ENCODE measurements around the gene RPS6KA1.

RPS6KA1 gene

DNA sequence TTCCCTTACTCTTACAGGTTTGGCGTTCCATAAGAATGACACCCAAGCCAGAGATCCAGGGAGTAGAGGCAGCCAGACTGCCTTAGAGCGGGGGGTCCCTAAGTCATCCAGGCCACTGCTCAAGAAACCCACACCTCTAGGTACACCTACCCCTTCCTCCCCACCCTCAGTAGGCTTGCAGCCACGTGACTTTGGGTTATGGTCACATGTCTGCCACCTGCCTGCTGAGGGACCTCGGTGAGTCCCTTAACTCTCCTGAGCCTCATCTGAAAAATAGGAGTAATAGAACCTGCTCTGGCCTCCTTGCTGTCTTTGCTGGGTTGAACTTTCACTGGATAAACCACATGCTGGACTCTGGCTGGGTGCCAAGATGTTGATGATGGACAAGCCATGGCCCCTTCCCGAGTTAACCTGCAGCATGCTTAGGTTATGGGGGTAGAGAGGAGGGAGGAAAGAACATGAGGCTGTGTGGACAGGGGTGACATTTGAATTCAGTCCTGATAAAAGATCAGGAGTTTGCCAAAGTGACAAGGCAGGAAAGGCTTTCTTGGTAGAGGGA, 4.5 kb downstream of the RPS6KA1 start:
- no peak for DNase-seq

DNA sequence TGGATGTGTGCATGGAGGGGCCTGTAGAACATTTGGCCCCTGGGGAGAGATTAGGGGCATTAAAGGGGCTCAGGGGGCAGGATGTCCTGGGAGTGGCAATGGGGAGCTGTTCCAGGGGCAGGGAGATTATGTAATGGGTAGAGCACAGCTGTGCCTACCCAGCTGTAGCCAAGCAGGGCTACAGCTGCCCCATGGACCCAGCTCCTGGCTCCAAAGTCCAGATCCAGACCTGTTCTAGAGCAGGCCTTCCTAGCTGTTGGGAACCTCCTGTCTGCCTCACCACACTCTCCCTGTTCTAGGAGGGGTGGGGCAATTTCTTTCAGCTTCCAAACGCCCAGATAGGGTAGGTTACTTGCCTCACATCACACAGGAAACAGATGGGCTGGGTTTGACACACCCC, 5.6 kb downstream of the RPS6KA1 start:
- DNase-seq: no peak

DNA sequence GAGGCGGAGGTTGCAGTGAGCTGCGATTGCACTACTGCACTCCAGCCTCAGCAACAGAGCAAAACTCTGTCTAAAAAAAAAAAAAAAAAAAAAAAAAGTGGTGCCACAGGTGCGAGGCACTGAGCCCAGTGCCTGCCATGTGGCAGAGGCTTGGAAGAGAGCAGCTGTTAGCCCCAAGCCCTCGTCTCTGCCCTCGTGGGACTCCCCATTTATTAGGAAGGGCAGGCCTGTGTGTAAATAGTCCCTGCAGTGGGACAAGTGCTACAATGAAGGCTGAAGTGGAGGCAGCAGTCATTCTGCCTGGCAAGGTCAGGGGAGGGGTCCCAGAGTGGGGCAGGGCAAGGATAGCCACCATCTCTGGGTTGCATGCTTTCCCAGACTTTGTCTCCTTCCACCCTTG, 6.5 kb downstream of the RPS6KA1 start:
- no peak for DNase-seq

DNA sequence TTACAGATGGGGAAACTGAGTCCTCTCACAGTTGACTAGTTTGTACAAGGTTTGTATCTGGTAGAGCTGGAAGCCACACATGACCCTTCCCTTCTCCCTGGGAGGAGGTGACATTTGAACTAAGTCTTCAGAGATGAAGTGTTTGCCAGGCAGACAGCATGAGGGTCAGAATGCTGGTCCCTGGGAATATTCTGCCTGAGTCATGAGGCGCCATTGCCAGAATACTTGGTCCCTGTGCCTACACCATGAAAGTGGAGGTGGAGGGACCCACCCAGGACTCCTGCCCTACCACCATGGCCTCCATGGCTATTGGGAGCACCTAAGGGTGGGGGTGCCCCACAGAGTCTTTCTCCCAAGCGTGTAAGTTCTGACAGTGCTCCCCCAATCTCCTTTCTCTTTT, 7.0 kb downstream of the RPS6KA1 start:
- no peak for DNase-seq

DNA sequence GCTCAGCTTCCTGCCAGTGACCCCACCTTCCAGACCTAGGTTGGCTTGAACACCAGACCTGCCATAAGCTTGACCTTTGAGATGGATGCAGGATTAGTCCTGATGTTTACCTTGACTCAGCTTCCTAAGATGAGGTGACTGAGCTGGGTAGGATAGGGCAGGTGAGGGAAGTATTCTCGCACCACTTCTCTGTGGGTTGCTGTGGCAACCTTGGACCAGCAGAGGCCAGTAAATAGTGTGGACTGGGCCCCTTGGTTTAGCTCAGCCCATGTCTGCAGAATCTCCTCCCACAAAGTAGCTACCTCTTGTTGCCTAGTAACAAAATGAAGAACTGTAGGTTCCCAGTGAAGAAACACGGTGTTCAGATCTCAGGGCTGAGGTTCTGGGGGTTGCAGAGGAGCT, 8.4 kb downstream of the RPS6KA1 start:
- DNase-seq: no peak

DNA sequence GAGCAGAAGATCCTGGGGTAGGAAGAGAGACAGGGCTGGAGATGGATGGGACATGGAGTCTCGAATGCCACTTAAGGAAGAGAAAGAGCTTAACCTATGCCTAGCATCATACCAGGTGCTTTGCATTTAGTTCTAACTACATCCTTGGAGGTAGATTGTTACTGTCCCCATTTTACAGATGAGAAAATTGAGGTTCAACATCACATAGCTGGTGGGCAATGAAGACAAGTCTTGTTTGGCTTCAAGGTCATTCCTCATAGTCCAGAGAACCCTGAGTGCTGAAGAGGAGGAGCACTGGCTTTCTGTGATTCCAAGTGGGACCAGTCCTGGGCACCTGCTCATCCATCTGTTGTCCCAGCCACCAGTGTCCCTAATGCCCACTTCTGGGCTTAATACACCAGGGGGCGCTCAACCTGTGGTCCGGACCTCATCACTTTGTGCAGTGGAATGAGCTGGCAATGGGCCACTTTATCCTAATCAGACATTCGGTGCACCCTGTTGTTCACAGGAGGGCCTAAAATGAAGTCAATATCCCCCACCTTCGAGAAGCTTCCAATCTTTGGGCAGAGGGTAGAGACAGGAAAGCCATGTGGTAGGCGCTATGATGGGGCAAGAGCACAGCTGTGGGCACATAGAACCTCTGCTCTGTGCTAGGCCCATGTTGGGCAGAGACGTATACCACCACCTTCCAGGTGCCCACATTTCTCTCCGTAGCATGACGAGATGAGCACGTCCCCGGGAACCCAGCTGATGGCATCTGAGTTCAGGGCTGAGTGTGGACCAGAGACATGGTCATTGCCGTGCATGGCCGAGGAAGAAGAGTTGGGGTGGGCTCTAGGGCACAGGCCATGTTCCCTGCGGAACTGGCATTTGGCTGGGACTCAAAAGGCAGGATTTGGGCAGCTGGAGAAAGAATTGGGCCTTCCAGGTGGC, 9.2 kb downstream of the RPS6KA1 start:
- no peak for DNase-seq

DNA sequence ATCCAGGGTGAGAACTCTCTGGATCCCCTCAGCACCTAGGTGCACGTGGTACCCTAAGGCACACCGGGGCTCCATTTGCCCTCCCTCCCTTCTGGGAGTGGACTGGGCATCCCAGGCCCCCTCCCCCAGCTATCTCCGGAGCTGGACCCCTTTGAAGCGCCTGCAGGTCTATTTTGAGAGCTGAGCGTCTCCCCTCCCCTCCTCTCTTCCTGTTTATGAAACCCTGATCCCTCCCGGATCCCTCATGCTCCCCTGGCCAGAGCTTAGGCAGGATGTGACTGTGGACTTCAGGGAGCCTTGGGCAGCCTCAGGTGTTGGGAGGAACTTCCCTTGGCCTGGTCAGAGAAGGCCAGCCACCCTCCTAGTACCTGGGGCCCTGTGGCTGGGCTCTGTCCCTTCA, 10.2 kb downstream of the RPS6KA1 start:
- DNase-seq: no peak

DNA sequence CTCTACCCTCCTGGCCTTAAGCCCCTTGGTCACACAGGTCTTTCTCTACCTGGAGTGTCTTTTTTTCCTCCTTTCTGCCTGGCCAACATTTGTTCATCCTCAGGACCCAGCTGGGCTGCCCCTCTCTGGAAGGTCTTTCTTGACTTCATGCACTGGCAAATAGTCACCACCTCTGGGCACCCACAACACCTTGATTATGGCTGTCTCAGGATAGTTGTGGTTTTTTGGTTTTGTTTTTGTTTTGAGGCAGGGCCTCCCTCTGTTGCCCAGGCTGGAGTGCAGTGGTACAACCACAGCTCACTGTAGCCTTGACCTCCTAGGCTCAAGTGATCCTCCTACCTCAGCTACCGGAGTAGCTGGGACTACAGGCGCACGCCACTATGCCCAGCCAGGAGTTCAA, 10.8 kb downstream of the RPS6KA1 start:
- DNase-seq: no peak

DNA sequence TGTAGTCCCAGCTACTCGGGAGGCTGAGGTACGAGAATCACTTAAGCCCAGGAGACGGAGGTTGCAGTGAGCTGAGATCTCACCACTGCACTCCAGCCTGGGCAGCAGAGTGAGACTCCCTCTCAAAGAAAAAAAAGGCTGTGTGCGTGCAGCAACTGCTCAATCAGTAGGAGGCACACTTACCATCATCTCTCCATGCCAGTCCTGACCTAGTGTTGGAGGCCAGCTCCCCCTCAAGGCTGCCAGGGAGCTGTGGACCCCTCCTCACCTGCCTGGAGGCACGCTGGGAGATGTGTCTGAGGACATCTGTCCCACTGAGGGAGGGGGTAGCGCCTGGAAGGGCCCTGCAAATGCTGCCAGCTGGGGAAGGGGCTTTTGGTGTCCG, 11.9 kb downstream of the RPS6KA1 start:
- no peak for DNase-seq

DNA sequence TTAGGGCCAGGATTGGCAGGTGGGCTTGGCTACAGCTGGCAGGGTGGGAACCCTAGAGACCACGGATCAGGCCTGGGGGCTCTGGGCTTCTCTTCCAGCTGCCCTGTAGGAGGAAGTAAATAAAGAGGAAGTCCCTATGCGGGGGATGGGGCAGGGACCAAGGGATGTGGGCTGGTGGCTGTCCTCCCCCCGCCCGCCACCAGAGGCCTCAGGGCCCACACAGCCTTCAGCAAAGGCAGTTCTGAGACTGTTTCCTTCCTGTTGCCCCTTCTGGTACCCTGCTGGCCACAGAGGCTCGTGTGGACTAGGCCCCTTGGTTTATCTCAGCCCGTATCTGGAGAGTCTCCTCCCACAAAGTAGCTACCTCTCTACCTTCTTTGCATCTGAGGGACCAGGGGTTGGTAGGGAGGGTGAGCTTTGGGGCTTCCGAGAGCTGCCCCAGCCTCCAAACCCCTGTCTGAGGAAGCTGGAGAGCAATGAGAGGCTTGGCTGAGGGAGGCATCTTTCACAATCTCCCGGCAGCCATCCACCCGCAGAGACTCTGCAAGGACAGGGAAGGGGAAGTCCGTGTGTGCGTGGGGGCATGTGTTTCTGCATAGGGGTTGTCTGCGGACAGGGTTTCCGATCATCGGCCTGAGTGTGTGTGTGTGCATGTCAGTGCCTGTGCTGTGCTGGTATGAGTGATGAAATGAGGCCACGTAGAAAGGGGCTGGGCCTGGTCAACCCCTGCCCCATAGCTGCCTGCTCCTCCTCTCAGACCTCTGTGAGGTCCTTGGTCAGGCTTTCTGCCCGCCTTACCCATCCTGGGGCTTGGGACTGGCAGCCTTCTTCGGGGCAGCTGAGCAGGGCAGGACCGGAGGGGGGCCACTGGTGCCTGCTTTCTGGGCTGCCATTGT, 12.5 kb downstream of the RPS6KA1 start:
- DNase-seq: no peak

DNA sequence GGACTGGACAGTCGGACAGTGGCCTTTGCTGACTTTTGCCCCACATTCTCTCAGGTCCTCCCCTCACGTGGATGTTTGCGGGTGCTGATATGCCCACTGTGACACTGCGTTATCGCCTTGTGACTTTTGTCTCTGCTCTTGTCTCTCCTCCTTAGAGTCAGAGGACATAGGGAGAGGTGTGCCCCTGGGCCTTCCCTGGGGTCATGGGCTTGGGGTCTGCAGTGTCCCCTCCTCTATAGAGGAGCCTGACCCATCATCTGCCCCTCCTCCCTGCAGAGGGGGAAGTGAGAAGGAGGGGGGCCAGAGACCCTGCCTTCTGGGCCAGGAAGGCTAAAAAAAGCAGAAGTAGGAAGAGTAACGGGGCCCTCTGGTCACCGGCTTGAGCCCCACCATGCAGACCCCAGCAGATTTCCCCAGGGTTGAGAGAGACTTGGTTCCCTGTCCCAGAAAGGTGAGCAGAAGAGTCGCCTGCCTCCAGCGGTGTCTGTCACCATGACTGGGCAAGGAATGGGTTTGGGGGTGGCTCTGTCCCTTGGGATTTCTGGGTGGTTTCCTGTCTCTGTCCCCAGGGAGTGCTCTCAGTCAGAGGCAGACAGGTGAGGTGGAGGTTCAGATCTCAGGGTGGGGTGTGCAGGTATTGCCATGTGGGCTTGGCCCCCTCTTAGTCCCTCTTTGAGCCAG, 13.3 kb downstream of the RPS6KA1 start:
- DNase-seq: no peak

DNA sequence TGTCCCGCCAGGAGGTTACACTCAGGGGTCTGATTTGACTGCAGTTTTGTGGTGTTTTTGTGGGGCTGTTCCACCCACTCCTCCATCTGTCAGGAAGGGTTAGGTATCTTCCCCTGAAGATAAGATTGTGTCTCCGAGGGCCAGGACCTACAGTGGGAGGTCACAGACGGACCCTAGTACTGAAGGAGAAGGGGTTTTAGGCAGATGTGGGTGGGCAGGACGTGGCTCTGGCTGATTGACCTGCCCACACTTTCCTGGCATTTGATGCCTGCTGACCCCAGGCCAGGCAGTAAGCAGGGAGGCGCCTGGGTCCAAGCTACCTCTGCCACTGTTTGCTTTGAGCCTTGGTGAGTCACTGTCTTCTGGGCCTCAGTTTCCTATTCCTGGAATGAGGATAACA, 13.9 kb downstream of the RPS6KA1 start:
- DNase-seq: no peak

DNA sequence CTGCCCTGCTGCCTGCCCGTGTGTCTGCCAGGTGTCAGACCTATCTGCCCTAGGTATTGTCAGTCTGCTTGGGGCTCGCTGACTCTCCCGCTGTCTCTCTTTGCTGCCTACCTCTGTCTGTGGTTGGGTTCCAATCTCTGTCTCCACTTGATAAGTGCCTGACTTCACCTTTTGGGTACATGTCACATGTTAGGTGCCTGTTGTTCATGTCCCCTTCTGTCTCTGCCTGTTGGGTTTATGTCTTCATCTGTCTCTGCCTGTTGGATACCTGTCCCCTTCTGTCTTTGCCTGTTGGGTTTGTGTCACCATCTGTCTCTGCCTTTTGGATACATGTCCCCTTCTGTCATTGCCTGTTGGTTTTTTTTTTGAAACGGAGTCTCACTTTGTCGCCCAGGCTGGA, 14.6 kb downstream of the RPS6KA1 start:
- no peak for DNase-seq

DNA sequence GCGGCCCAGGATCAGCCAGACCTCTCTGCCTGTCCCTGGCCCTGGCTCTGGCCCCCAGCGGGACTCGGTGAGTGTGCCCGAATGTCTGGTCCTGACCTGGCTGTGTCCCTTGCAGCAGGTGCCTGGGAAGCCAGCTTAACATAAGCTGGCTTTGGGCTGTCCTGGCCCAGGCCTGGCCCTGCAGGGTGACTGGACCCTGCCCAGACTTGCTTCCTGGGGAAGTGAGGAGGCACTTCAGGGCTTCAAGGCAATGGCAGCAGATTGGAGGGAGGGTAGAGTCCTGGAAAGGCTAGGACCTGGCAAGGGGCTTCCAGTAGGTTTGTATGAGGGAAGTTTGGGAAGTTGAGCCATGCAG, 16.4 kb downstream of the RPS6KA1 start:
- DNase-seq: no peak

DNA sequence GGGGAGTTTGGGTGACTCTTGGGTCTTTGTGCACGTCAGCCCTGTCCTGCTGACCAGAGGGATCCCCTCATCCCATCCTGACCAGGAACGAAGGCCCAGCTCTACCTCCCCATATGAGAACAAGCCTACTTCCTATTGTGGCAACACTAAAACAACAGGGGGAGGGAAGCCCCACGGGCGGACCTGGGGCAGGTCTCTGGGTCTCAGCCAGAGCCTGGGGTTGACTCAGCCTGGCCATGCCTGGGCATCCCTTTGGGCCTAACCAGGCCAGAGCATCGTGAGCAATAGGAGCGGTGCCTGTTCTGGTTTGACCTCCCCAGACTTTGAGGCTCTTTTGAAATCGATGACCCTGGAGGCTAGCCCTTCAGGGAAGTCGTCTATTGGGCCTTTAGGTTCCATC, 16.8 kb downstream of the RPS6KA1 start:
- DNase-seq: no peak

DNA sequence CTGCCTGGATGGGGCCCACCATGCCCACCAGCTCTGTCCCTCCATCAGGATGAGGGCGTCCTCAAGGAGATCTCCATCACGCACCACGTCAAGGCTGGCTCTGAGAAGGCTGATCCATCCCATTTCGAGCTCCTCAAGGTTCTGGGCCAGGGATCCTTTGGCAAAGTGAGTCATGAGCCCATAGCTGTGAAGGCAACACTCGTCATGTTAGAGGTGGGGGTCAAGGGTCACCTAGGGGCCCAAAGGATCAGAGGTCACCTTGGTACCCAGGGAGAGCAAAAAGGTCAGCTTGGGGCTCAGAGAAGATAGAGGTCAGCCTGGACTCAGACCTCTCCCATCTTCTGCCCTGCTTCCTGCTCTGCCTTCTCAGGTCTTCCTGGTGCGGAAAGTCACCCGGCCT, 17.3 kb downstream of the RPS6KA1 start:
- DNase-seq: no peak

DNA sequence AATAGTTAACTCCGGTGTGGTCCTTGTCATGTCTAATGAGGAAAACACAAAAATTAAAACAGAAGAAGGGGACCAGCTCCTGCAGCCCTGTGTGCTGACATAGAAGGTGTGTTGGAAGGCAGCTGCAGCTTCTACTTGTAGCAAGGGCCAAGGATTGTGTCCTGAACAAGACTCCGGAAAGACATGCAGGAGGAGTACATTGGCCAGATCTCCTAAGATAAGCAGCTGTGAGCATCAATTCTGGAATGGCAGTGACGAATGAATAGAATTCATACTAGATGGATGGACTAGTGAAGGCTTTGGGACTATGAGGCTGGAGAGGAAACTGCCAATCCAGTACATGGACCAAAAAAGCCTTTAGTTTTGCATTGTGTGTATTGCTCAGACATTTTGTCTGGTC, 19.3 kb downstream of the RPS6KA1 start:
- DNase-seq: no peak

DNA sequence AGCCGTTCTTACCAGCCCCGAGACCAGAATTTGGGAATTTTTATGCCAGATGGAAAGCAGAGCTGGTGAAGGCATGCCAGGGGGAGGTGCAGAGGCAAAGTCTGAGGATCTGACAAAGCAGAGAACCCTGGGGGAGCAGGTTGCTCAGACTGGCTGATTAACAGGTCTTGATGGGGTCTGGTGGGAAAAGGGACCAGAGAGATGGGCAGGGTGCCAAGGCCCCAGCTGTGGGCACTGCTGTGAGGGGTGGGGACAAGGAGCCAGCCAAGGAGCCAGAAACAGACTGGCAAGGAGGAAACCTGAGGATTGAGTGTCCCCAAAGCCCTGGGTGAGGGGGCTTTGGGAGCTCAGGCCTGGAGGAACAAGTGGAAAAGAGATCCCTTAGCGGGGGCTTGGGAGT, 21.4 kb downstream of the RPS6KA1 start:
- DNase-seq: no peak

DNA sequence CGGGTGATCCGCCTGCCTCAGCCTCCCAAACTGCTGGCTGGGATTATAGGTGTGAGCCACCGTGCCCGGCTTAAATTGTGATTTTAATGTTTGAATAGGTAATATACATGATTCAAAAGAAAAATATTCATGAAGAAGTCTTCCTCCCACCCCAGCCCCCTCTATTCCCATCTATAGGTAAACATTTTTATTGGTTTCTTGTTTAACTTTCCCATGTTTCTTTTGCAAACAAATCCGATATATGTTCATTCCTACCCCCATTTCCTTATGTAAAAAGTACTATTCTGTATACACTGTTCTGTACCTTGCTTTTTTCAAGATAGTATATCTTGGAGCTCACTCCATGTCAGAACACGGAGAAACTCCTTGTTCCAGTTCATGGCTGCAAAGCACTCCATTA, 23.2 kb downstream of the RPS6KA1 start:
- DNase-seq: no peak

DNA sequence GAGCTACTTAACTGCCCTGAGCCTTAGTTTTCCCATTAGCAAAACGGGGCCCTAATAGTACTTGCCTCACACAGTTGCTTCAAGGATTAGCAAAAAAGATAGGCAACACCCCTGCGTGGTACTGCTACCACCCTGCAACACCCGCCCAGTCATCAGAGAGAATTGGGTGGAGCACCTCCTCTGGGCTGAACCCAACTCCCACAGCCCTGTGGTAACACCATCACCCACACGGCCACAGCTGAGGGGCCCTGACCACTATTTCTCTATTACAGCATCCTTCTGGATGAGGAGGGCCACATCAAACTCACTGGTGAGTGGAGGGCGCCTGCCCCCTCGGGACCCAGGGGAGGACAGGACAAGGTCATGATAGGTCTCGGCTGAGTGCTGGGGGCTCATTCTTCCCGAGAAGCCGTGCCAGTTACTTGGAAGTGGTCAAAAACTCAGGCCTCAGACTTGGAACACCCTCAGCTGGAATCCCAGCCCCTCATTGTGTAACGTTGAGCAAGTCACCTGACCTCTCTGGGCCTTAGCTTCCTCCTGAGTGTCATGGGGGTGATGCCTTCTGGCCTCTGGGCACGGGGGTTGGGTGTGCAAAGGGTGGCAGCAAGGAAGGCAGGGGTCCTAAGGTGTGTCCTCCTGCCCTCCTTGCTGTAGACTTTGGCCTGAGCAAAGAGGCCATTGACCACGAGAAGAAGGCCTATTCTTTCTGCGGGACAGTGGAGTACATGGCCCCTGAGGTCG, 24.6 kb downstream of the RPS6KA1 start:
- no peak for DNase-seq

DNA sequence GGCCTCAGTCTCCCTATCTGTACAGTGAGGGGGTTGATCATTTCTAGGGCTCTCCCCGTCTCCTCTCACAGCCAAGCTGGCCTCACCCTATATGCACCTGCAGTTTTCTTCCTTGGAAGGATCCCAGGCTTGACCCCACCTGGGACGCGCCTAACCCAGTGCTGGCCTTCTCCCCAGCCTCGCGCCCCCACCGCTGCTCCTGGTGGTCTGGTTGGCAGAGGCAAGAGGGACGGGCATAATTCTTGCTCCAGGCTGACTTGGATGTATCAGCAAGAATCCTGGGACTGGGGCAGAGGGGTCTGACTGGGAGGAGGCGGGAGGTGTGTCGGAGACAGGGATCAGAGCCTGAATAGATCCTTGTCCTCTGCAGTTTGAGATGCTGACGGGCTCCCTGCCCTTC, 25.2 kb downstream of the RPS6KA1 start:
- no peak for DNase-seq

DNA sequence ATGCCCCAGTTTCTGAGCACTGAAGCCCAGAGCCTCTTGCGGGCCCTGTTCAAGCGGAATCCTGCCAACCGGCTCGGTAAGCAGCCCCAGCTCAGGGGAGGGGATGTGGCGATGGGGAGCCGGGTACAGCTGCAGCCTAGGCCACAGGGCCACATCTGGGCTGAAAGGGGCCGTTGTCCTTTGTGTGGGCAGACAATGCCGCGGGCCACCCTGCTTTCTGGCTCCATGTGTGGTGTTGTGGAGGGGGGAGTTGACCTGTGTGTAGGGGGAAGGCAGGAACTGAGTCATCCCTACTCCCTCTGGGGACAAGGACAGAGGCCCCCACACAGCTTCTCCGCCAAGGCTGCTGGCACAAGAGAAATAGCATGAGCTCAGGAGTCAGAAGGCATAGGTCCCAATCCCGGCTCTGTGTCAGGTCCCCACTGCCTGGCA, 26.0 kb downstream of the RPS6KA1 start:
- no peak for DNase-seq

DNA sequence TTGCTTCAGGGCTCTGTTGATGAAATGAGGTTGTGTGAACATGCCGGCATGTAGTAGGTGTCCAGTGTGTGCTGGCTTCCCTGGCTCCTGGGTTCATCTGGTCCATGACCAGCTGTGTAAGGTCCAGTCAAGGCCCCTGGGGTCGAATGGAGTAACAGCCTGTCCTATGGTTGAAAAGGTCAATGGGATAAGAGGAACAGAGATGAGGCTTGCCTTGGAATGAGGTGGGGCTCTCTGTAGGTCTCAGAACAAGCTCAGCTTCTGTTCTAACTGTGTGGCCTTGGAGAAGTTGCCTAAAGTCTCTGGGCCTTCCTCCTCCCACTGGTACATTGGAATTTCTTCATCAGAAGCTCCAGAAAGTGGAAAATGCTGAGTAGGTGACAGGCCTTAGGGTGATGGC, 26.6 kb downstream of the RPS6KA1 start:
- no peak for DNase-seq
